H1 (cell line): Measurements from ENCODE around the gene CACUL1. TPM values are rescaled to one million over a fixed set of nuclear protein-coding genes. Genes with fewer than 3 reads are reported as not detected.

Source experiments
- EGR1 ChIP-seq: IDR thresholded peaks from 2 replicates; pipeline ENCODE4 v1.6.1; 2011; ENCODE audit warnings: low read depth, low read length, borderline replicate concordance
- NANOG ChIP-seq: IDR thresholded peaks from 2 replicates; pipeline ENCODE4 v1.6.1; 2011; ENCODE audit warnings: low read length, low read depth, mild to moderate bottlenecking, inconsistent platforms; ENCODE audit not compliant: insufficient read depth, poor library complexity, severe bottlenecking
- SIX5 ChIP-seq: IDR thresholded peaks from 2 replicates; pipeline ENCODE4 v1.6.1; 2011; ENCODE audit warnings: mild to moderate bottlenecking, low read depth, low read length
- TBP ChIP-seq: IDR thresholded peaks from 2 replicates; pipeline ENCODE4 v1.6.1; 2011; ENCODE audit warnings: low read depth, low read length, improper control_type of control experiment
- TEAD4 ChIP-seq: IDR thresholded peaks from 2 replicates; pipeline ENCODE4 v1.6.1; 2012; ENCODE audit warnings: low read depth, low read length, inconsistent platforms, mixed read lengths
- polyA plus RNA-seq, 7 experiments: library from polyadenylated mRNA; depleted of rRNA in 3 of 7; stranded (reverse) in 5 of 7; unstranded in 2 of 7; fragments of >200 nt in 5 of 7; fragments of 200-250 nt in 2 of 7; gene quantifications; 1 replicate in 5 of 7; 2 replicates in 1 of 7; 4 replicates in 1 of 7; pipeline versions ENCODE4 v1.2.1 to v1.2.3, GENCODE V29; 2011 to 2013; ENCODE audit warnings: missing spikeins in 2 of 7, mixed read lengths in 2 of 7
- total RNA-seq: library from RNA; stranded (reverse); fragmentation: NEBNext Ultra II Directional; extraction: Animal tissue kit (Norgen Biotek cat#: 25700); gene quantifications from 2 replicates; pipeline ENCODE4 v1.2.1, GENCODE V29; 2021
- TF ChIP-seq, protein P1 (sequence below): fragments of 300-600 bp; sonication (generic); IDR thresholded peaks from 2 replicates; pipeline ENCODE4 v1.7.1; 2012; ENCODE audit warnings: low read length, moderate library complexity, mild to moderate bottlenecking, inconsistent platforms; ENCODE audit not compliant: insufficient replicate concordance

The CACUL1 gene
- total and polyA plus RNA-seq, 2 of the 8 experiments (the other 6 are each of a cell fraction or from before 2014, with no cell fraction given) = 6.5 to 34.2 TPM

GRCh38 chr10:118781541-118781940 is 26.8 kb upstream of the CACUL1 start (continued):
- TF ChIP-seq, protein P1, sequence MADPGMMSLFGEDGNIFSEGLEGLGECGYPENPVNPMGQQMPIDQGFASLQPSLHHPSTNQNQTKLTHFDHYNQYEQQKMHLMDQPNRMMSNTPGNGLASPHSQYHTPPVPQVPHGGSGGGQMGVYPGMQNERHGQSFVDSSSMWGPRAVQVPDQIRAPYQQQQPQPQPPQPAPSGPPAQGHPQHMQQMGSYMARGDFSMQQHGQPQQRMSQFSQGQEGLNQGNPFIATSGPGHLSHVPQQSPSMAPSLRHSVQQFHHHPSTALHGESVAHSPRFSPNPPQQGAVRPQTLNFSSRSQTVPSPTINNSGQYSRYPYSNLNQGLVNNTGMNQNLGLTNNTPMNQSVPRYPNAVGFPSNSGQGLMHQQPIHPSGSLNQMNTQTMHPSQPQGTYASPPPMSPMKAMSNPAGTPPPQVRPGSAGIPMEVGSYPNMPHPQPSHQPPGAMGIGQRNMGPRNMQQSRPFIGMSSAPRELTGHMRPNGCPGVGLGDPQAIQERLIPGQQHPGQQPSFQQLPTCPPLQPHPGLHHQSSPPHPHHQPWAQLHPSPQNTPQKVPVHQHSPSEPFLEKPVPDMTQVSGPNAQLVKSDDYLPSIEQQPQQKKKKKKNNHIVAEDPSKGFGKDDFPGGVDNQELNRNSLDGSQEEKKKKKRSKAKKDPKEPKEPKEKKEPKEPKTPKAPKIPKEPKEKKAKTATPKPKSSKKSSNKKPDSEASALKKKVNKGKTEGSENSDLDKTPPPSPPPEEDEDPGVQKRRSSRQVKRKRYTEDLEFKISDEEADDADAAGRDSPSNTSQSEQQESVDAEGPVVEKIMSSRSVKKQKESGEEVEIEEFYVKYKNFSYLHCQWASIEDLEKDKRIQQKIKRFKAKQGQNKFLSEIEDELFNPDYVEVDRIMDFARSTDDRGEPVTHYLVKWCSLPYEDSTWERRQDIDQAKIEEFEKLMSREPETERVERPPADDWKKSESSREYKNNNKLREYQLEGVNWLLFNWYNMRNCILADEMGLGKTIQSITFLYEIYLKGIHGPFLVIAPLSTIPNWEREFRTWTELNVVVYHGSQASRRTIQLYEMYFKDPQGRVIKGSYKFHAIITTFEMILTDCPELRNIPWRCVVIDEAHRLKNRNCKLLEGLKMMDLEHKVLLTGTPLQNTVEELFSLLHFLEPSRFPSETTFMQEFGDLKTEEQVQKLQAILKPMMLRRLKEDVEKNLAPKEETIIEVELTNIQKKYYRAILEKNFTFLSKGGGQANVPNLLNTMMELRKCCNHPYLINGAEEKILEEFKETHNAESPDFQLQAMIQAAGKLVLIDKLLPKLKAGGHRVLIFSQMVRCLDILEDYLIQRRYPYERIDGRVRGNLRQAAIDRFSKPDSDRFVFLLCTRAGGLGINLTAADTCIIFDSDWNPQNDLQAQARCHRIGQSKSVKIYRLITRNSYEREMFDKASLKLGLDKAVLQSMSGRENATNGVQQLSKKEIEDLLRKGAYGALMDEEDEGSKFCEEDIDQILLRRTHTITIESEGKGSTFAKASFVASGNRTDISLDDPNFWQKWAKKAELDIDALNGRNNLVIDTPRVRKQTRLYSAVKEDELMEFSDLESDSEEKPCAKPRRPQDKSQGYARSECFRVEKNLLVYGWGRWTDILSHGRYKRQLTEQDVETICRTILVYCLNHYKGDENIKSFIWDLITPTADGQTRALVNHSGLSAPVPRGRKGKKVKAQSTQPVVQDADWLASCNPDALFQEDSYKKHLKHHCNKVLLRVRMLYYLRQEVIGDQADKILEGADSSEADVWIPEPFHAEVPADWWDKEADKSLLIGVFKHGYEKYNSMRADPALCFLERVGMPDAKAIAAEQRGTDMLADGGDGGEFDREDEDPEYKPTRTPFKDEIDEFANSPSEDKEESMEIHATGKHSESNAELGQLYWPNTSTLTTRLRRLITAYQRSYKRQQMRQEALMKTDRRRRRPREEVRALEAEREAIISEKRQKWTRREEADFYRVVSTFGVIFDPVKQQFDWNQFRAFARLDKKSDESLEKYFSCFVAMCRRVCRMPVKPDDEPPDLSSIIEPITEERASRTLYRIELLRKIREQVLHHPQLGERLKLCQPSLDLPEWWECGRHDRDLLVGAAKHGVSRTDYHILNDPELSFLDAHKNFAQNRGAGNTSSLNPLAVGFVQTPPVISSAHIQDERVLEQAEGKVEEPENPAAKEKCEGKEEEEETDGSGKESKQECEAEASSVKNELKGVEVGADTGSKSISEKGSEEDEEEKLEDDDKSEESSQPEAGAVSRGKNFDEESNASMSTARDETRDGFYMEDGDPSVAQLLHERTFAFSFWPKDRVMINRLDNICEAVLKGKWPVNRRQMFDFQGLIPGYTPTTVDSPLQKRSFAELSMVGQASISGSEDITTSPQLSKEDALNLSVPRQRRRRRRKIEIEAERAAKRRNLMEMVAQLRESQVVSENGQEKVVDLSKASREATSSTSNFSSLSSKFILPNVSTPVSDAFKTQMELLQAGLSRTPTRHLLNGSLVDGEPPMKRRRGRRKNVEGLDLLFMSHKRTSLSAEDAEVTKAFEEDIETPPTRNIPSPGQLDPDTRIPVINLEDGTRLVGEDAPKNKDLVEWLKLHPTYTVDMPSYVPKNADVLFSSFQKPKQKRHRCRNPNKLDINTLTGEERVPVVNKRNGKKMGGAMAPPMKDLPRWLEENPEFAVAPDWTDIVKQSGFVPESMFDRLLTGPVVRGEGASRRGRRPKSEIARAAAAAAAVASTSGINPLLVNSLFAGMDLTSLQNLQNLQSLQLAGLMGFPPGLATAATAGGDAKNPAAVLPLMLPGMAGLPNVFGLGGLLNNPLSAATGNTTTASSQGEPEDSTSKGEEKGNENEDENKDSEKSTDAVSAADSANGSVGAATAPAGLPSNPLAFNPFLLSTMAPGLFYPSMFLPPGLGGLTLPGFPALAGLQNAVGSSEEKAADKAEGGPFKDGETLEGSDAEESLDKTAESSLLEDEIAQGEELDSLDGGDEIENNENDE = no peak
- no peak for TF ChIP-seq NANOG
- no peak for TF ChIP-seq TEAD4
- TF ChIP-seq SIX5 = no peak
- TF ChIP-seq EGR1 = no peak
- no peak for TF ChIP-seq TBP
